Activated T-helper 17 cell treated with anti-CD3 and anti-CD28 coated beads, Interleukin-2, amount 50 U/mL, for 72 hours (primary cell): ENCODE results near the gene EGFL7. TPM values are rescaled to one million over a fixed set of nuclear protein-coding genes. Genes with fewer than 3 reads are reported as not detected.
A peak's percentile ranks its signal among the peaks of the same experiment; 100 is the strongest.

Experiments used
- ATAC-seq: fragments of 150-1000 bp; cut with Tn5 transposase; replicated peaks from 2 replicates; pipeline ENCODE4 v1.10.0; 2021; ENCODE audit warnings: mild to moderate bottlenecking, moderate library complexity
- H3K27ac Mint-ChIP-seq: one replicate; pipeline ENCODE4 v1.8.0; 2022; ENCODE audit warnings: mixed read lengths
- H3K27me3 Mint-ChIP-seq: one replicate; pipeline ENCODE4 v1.8.0; 2022; ENCODE audit warnings: mixed read lengths
- H3K36me3 Mint-ChIP-seq: one replicate; pipeline ENCODE4 v1.8.0; 2022; ENCODE audit warnings: low read depth, mild to moderate bottlenecking, mixed read lengths
- H3K4me1 Mint-ChIP-seq: one replicate; pipeline ENCODE4 v1.8.0; 2022; ENCODE audit warnings: mixed read lengths
- H3K4me3 Mint-ChIP-seq: one replicate; pipeline ENCODE4 v1.8.0; 2022; ENCODE audit warnings: mild to moderate bottlenecking, mixed read lengths
- H3K9me3 Mint-ChIP-seq: one replicate; pipeline ENCODE4 v1.8.0; 2022; ENCODE audit warnings: mixed read lengths
- total RNA-seq, 2 donors: library from RNA; stranded (reverse); gene quantifications; one replicate each; pipeline ENCODE4 v1.2.3, GENCODE V29; 2022

The EGFL7 gene
- total RNA-seq, 2 donors from 2014 or later, result 0.78 to 1.0 TPM

GRCh38 chr9:136676920-136677686 is 14.4 kb downstream of the EGFL7 start:
- Mint-ChIP-seq H3K9me3 (no peaks in the 10 kb centered on the region), H3K27me3 (no peaks in the 10 kb centered on the region), H3K4me1 (no peaks in the 10 kb centered on the region), H3K27ac (no peak overlapping the region), H3K4me3 (no peak overlapping the region), H3K36me3 (no peaks in the 10 kb centered on the region)
- ATAC-seq, result no peak

DNA sequence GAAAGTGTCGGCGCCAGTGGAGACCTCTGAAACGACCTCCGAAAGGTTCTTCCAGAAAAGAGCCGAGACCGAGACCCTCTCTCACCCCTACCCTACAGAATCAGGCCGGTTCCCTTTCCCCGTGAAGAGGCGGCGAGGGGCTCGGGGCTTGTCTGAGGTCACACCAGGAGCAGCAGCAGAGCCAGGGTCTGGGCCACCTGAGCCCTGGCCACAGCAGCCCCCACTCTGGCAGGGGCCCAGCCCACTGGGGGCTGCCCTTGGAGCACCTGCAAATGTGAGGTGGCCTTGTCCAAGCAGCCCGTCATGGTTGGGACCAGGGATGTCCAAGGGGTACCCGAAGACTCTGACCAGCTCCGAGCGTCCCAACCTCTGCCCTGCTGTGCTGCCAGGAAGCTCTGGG is 15.3 kb downstream of the EGFL7 start:
- Mint-ChIP-seq H3K27ac (no peak overlapping the region), H3K9me3 (no peaks in the 10 kb centered on the region), H3K4me3 (no peak overlapping the region), H3K36me3 (no peaks in the 10 kb centered on the region), H3K27me3 (no peaks in the 10 kb centered on the region), H3K4me1 (no peaks in the 10 kb centered on the region)
- ATAC-seq, result no peak

GRCh38 chr9:136678624-136679023 is 15.9 kb downstream of the EGFL7 start:
- Mint-ChIP-seq H3K36me3 (no peaks in the 10 kb centered on the region), H3K9me3 (no peaks in the 10 kb centered on the region), H3K4me3 (no peak overlapping the region), H3K27me3 (no peaks in the 10 kb centered on the region), H3K4me1 (no peaks in the 10 kb centered on the region), H3K27ac (no peak overlapping the region)
- ATAC-seq, result no peak

DNA sequence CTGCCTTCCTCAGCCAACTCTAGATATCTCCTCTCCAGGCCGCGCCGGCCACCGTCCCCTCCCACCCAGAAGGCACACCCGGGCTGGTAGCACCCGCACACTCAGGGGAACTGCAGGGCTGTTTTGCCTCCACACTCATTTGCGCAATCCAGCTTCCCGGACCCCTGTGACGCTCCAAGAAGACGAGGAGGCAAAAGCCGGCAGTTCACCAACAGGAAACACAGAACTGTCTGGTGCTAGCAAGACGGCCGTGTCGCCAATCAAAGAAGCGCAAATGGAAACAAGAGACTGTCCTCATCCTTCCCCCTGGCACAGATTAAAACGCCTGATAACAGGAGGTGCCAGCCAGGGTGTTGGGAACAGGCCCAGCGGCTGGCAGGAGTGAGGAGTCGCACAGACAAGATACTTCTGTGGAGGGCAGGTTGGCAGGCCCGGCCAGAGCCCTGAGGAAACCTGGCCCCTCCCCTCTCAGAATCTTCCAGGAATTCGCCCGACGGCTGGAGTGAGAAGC is 16.8 kb downstream of the EGFL7 start:
- H3K27ac Mint-ChIP-seq, result no peak overlapping the region
- no peaks in the 10 kb centered on the region for H3K4me1 Mint-ChIP-seq
- H3K36me3 Mint-ChIP-seq, result no peaks in the 10 kb centered on the region
- no peaks in the 10 kb centered on the region for H3K27me3 Mint-ChIP-seq
- no peak for ATAC-seq
- H3K4me3 Mint-ChIP-seq, result no peak overlapping the region
- no peaks in the 10 kb centered on the region for H3K9me3 Mint-ChIP-seq

GRCh38 chr9:136681029-136681428 is 18.3 kb downstream of the EGFL7 start:
- ATAC-seq, result no peak
- Mint-ChIP-seq H3K4me1 (no peaks in the 10 kb centered on the region), H3K9me3 (no peaks in the 10 kb centered on the region), H3K36me3 (no peaks in the 10 kb centered on the region), H3K27ac (no peak overlapping the region), H3K4me3 (no peak overlapping the region), H3K27me3 (no peaks in the 10 kb centered on the region)

DNA sequence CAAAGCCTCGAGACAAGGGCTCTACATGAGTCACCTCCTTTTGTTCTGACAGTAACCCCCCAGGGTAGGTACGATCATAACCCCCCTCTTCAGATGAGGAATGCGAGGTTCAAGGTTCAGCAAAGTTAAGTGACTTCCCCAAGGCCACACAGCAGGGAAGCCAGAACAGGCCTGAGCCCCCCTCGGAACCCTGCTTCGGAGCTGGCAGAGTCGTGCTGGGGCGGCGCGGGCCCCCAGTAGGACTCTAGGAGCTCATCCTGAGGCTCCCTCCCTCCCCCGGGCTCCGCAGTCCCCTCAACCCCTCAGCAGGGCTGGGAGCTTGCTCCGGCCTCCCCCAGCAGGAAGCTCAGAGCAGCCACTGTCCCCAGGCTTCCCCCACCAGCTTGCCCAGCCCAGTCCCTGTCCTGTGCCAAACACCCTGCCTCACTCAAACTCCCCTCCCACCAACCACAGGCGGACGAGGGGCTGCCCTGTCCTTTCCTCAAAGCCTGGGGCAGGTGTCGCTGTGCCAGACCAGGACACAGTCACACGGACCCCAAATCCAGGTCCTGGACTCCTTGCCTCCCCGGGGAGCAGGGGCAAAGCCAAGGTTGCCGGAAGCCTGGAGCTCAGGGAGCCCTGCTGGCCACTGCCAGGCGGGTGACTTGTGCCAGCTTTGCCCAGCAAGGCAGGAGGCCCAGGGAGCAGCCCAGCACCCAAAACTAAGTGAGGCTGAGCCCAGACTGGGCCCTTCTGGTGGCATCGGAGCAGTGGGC is 19.4 kb downstream of the EGFL7 start:
- Mint-ChIP-seq H3K9me3 (no peaks in the 10 kb centered on the region), H3K27me3 (no peaks in the 10 kb centered on the region), H3K4me1 (no peaks in the 10 kb centered on the region), H3K36me3 (no peaks in the 10 kb centered on the region), H3K27ac (no peak overlapping the region), H3K4me3 (no peak overlapping the region)
- ATAC-seq, result no peak

- no peak for ATAC-seq
- Mint-ChIP-seq H3K27me3 (no peaks in the 10 kb centered on the region), H3K36me3 (no peaks in the 10 kb centered on the region), H3K4me1 (no peaks in the 10 kb centered on the region), H3K9me3 (no peaks in the 10 kb centered on the region), H3K4me3 (no peak overlapping the region), H3K27ac (no peak overlapping the region)
Measured at GRCh38 chr9:136682710-136683109, 20.0 kb downstream of the EGFL7 start.

DNA sequence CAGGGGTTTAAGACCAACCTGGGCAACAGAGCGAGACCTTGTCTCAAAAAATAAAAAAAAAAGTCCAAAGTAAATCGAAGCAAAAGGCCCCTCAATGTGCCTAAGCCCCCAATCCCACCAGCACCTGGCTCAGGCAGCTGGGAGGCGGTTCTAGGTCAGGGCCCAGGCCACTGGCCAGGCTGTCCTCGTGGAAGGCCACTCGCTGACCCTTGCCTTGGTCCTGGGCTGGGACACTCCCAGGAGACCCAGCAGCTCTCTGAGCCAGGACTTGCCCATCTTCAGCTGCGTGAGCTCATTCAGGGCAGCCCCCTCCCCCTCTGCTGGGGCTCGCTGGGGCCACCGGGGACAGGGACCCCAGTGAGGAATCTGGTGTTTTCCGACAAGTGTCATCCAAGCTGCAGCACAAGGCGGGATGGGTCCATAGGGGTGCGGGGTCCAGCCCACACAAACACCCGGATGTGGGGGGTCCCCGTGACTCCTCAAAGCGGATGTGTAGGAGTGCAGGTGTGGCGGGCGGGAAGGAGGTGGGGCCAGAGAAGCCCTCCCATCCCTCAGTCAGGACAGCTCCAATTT is 20.5 kb downstream of the EGFL7 start:
- no peaks in the 10 kb centered on the region for H3K9me3 Mint-ChIP-seq

DNA sequence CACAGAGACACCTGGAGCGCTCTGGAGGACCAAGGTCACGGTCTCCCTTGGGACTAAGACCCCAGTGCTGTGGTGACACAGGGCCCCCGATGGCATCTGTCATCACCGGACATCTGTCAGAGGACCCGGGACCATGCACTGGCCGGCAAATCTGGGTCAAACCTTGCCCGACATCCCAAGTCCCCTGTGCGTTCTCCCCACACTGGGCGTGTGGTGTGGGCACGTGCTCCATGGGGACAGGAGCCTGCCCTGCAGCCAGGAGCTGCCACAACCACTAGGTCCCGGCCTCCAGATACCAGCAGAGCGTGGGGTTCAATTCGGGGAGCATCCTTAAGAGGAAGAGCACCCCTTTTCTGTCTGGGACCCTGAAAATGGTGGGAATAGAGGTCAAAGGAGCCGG is 21.0 kb downstream of the EGFL7 start:
- H3K36me3 Mint-ChIP-seq, result no peaks in the 10 kb centered on the region
- H3K9me3 Mint-ChIP-seq, result no peaks in the 10 kb centered on the region
- H3K4me3 Mint-ChIP-seq, result no peak overlapping the region
- no peak for ATAC-seq
- no peaks in the 10 kb centered on the region for H3K4me1 Mint-ChIP-seq
- no peak overlapping the region for H3K27ac Mint-ChIP-seq
- no peaks in the 10 kb centered on the region for H3K27me3 Mint-ChIP-seq

More for the DNA sequence above, 20.5 kb downstream of the EGFL7 start:
- no peak overlapping the region for H3K4me3 Mint-ChIP-seq
- H3K27ac Mint-ChIP-seq, result no peak overlapping the region
- no peaks in the 10 kb centered on the region for H3K27me3 Mint-ChIP-seq
- no peak for ATAC-seq
- no peaks in the 10 kb centered on the region for H3K4me1 Mint-ChIP-seq
- H3K36me3 Mint-ChIP-seq, result no peaks in the 10 kb centered on the region

- Mint-ChIP-seq H3K27me3 (no peaks in the 10 kb centered on the region), H3K4me1 (no peaks in the 10 kb centered on the region), H3K27ac (no peak overlapping the region), H3K36me3 (no peaks in the 10 kb centered on the region), H3K4me3 (no peak overlapping the region), H3K9me3 (no peaks in the 10 kb centered on the region)
- no peak for ATAC-seq
Measured at GRCh38 chr9:136684339-136684738, 21.6 kb downstream of the EGFL7 start.

DNA sequence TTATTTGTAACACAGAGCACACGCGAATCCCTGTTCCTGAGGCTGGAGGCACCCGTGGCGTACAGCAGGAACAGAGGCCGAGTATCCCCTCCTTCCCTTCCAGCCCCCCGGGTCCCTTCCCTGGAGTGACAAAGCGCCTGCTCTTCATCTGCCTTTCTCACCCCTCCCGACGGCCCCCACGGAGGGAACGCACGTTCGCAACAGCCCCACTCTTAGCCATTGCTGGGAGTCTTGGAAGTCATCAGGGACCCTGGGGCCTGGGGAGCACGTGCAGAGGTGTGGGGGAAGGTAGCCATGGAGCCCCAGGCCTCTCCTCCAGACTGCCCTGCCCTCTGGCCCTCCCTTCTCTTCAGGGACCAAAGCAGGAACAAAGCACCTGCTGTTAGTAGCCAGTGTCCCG is 22.1 kb downstream of the EGFL7 start:
- Mint-ChIP-seq H3K27me3 (no peaks in the 10 kb centered on the region), H3K9me3 (no peaks in the 10 kb centered on the region), H3K4me1 (no peaks in the 10 kb centered on the region), H3K36me3 (no peaks in the 10 kb centered on the region), H3K27ac (no peak overlapping the region), H3K4me3 (no peak overlapping the region)
- no peak for ATAC-seq

- Mint-ChIP-seq H3K9me3 (no peaks in the 10 kb centered on the region), H3K27me3 (no peaks in the 10 kb centered on the region), H3K27ac (no peak overlapping the region), H3K4me1 (no peaks in the 10 kb centered on the region), H3K36me3 (no peaks in the 10 kb centered on the region), H3K4me3 (no peak overlapping the region)
- no peak for ATAC-seq
Measured at GRCh38 chr9:136685216-136685615, 22.5 kb downstream of the EGFL7 start.

GRCh38 chr9:136685790-136686533 is 23.2 kb downstream of the EGFL7 start:
- Mint-ChIP-seq H3K27ac (no peak overlapping the region), H3K27me3 (no peaks in the 10 kb centered on the region), H3K36me3 (no peaks in the 10 kb centered on the region), H3K4me3 (peak overlapping the region; percentile 66), H3K9me3 (no peaks in the 10 kb centered on the region), H3K4me1 (no peaks in the 10 kb centered on the region)
- ATAC-seq, result no peak

DNA sequence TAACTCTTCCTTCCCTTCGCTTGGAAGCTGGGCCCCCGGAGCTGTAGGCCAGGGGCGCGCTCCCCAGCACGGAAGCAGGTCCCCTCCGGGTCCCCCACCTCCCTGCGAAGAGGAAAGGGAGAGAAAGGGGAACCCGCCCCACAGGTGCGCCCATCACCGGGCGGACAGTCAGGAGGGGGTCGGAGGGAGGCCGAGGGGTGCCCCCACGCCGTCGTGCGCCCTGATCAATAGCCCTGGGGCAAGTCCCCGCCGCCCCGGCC is 23.7 kb downstream of the EGFL7 start:
- no peaks in the 10 kb centered on the region for H3K4me1 Mint-ChIP-seq
- peak overlapping the region; percentile 66 for H3K4me3 Mint-ChIP-seq
- ATAC-seq, result no peak

More for the DNA sequence above, 23.7 kb downstream of the EGFL7 start:
- Mint-ChIP-seq H3K27me3 (no peaks in the 10 kb centered on the region), H3K36me3 (no peaks in the 10 kb centered on the region), H3K9me3 (no peaks in the 10 kb centered on the region), H3K27ac (no peak overlapping the region)
